Fibroblast of pulmonary artery (primary cell): Measurements from ENCODE around the gene HOXB7.

Experiments used
- DNase-seq: peaks from one replicate; pipeline ENCODE4 v3.0.0-alpha.2; 2010; ENCODE audit warnings: low read depth
- H3K4me3 ChIP-seq: replicated peaks from 2 replicates; pipeline ENCODE4 v1.5.1; 2011; ENCODE audit warnings: low read depth, mild to moderate bottlenecking, control low read depth, low read length, moderate library complexity
- CTCF ChIP-seq: IDR thresholded peaks from 2 replicates; pipeline ENCODE4 v1.5.1; 2011; ENCODE audit warnings: mild to moderate bottlenecking, control low read depth, low read length, inconsistent platforms; ENCODE audit errors: missing control alignments

Gene HOXB7

GRCh38 chr17:48565022-48565554 lies 45.7 kb downstream of the HOXB7 start:
- H3K4me3 ChIP-seq: no peak overlapping the region
- TF ChIP-seq CTCF: no peak
- no peak for DNase-seq

GRCh38 chr17:48564188-48565021 lies 46.4 kb downstream of the HOXB7 start:
- peak overlapping the region; percentile 48 for H3K4me3 ChIP-seq
- no peak for TF ChIP-seq CTCF
- DNase-seq: no peak

- H3K4me3 ChIP-seq: peak overlapping the region; percentile 36
- no peak for DNase-seq
Measured at GRCh38 chr17:48563867-48564187, 47.0 kb downstream of the HOXB7 start.

GRCh38 chr17:48563385-48563838 lies 47.4 kb downstream of the HOXB7 start:
- DNase-seq: no peak
- peak overlapping the region; percentile 36 for H3K4me3 ChIP-seq
- TF ChIP-seq CTCF: no peak

More at GRCh38 chr17:48563867-48564187, 47.0 kb downstream of the HOXB7 start:
- no peak for TF ChIP-seq CTCF

GRCh38 chr17:48562934-48563333 lies 47.9 kb downstream of the HOXB7 start:
- no peak for DNase-seq
- TF ChIP-seq CTCF: no peak
- H3K4me3 ChIP-seq: peak overlapping the region; percentile 1

- no peak for DNase-seq
- peak; percentile 35 for TF ChIP-seq CTCF
- no peak overlapping the region for H3K4me3 ChIP-seq
Measured at GRCh38 chr17:48561884-48562810, 48.7 kb downstream of the HOXB7 start.
